OCI-LY1 (cell line): Measurements from ENCODE around the gene TBC1D22B.

Experiments
- EZH2 ChIP-seq: fragments of 200-600 bp; sonication (generic), shearing (Covaris generic); IDR thresholded peaks from 2 replicates; pipeline ENCODE4 v1.8.0; 2017; ENCODE audit warnings: borderline replicate concordance, mixed run types, mild to moderate bottlenecking, antibody characterized with exemption, low read length, moderate library complexity, mixed read lengths
- TF ChIP-seq, protein P1 (sequence below): fragments of 200-600 bp; sonication (generic), shearing (Covaris generic); IDR thresholded peaks from 2 replicates; pipeline ENCODE4 v1.5.1; 2017; ENCODE audit warnings: mild to moderate bottlenecking, antibody characterized with exemption, low read length, moderate library complexity, mixed read lengths

GRCh38 chr6:37347670-37348111 lies 90.1 kb downstream of the TBC1D22B start:
- TF ChIP-seq, protein P1, sequence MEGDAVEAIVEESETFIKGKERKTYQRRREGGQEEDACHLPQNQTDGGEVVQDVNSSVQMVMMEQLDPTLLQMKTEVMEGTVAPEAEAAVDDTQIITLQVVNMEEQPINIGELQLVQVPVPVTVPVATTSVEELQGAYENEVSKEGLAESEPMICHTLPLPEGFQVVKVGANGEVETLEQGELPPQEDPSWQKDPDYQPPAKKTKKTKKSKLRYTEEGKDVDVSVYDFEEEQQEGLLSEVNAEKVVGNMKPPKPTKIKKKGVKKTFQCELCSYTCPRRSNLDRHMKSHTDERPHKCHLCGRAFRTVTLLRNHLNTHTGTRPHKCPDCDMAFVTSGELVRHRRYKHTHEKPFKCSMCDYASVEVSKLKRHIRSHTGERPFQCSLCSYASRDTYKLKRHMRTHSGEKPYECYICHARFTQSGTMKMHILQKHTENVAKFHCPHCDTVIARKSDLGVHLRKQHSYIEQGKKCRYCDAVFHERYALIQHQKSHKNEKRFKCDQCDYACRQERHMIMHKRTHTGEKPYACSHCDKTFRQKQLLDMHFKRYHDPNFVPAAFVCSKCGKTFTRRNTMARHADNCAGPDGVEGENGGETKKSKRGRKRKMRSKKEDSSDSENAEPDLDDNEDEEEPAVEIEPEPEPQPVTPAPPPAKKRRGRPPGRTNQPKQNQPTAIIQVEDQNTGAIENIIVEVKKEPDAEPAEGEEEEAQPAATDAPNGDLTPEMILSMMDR = no peak
- TF ChIP-seq EZH2 = no peak
